Dermis blood vessel endothelial cell (primary cell): ENCODE measurements around the gene TDRD15. TPM values are rescaled to one million over a fixed set of nuclear protein-coding genes. Genes with fewer than 3 reads are reported as not detected.
"Not testable (repeated sequence)": the region's sequence is repeated elsewhere in the genome, so short reads cannot be mapped to it uniquely, and the experiment has no call there.

Experiments
- DNase-seq: peaks from one replicate; pipeline ENCODE4 v3.0.0; 2010
- total RNA-seq: library from RNA; depleted of rRNA; stranded (reverse); fragments of >200 nt; gene quantifications from 2 replicates; pipeline ENCODE4 v1.2.3, GENCODE V29; 2014

The TDRD15 gene
- total RNA-seq, 1 donor from 2014 or later: not detected

GRCh38 chr2:21148718-21149117, 24.9 kb downstream of the TDRD15 start:
- DNase-seq: no peak

- not testable (repeated sequence) for DNase-seq
Observed at GRCh38 chr2:21151234-21151633, 27.5 kb downstream of the TDRD15 start.

GRCh38 chr2:21155365-21156136, 31.8 kb downstream of the TDRD15 start:
- no peak for DNase-seq

- no peak for DNase-seq
Observed at GRCh38 chr2:21161122-21161521, 37.4 kb downstream of the TDRD15 start.

- DNase-seq: no peak
Observed at GRCh38 chr2:21161832-21162614, 38.3 kb downstream of the TDRD15 start.

- DNase-seq: no peak
Observed at GRCh38 chr2:21162615-21162878, 38.8 kb downstream of the TDRD15 start.

GRCh38 chr2:21163213-21163612, 39.4 kb downstream of the TDRD15 start:
- DNase-seq: no peak

GRCh38 chr2:21165350-21165749, 41.6 kb downstream of the TDRD15 start:
- DNase-seq: no peak

GRCh38 chr2:21175895-21176646, 52.3 kb downstream of the TDRD15 start:
- DNase-seq: no peak

- DNase-seq: no peak
Observed at GRCh38 chr2:21181957-21182356, 58.2 kb downstream of the TDRD15 start.

- DNase-seq: no peak
Observed at GRCh38 chr2:21183306-21183705, 59.5 kb downstream of the TDRD15 start.

GRCh38 chr2:21183726-21184125, 60.0 kb downstream of the TDRD15 start:
- DNase-seq: no peak

GRCh38 chr2:21191535-21191934, 67.8 kb downstream of the TDRD15 start:
- DNase-seq: no peak

Other genes starting within 250 kb of the TDRD15 start
- under 0.01 and 0.09 TPM in 2 replicates for gene APOB, start 79.9 kb upstream of the TDRD15 start, total RNA-seq